ENCODE results near the gene MYL7. TPM values are rescaled to one million over a fixed set of nuclear protein-coding genes. Genes with fewer than 3 reads are reported as not detected.

The MYL7 gene
- not detected for total RNA-seq

- Mint-ChIP-seq H3K27ac (no peak within 1 kb of the TSS), H3K36me3 (ENCODE audit: low read depth) (no peaks in the 10 kb centered on the region)
- POLR2A ChIA-PET = no interaction called here
These were observed at the start of gene MYL7 for GRCh38 chr7:44141221-44141850. TSS of gene MYL7 (minus strand) at chr7:44141332. CDS start at chr7:44141305, 27 bp downstream.

GRCh38 chr7:44189993-44190872, 49.1 kb upstream of the MYL7 start:
- DNase-seq = no peak
- Mint-ChIP-seq H3K36me3 (ENCODE audit: low read depth) (no peaks in the 10 kb centered on the region), H3K27ac (no peak overlapping the region), H3K9me3 (no peaks in the 10 kb centered on the region), H3K27me3 (peaks cover 11% of the 10 kb centered on the region), H3K4me1 (no peaks in the 10 kb centered on the region), H3K4me3 (no peak overlapping the region)
- ChIA-PET POLR2A (no interaction called here), CTCF (no interaction called here)

More at GRCh38 chr7:44141221-44141850, at the start of gene MYL7:
- Mint-ChIP-seq H3K4me1 (peaks cover 6% of the 10 kb centered on the region), H3K27me3 (peaks cover 17% of the 10 kb centered on the region), H3K4me3 (no peak within 1 kb of the TSS), H3K9me3 (no peaks in the 10 kb centered on the region)
- no peak for DNase-seq
- CTCF ChIA-PET = no interaction called here

- Mint-ChIP-seq H3K4me3 (no peak within 1 kb of the TSS), H3K4me1 (no peaks in the 10 kb centered on the region), H3K9me3 (no peaks in the 10 kb centered on the region), H3K36me3 (ENCODE audit: low read depth) (no peaks in the 10 kb centered on the region), H3K27ac (no peak within 1 kb of the TSS), H3K27me3 (peaks cover 11% of the 10 kb centered on the region)
- CTCF ChIA-PET = no interaction called here
- no peak for DNase-seq
- POLR2A ChIA-PET = no interaction called here
These were observed 48.3 kb upstream of the MYL7 start, which contains the start of gene GCK for GRCh38 chr7:44189286-44189992. TSS of gene GCK (minus strand) at chr7:44189439. CDS start at chr7:44188953, 486 bp downstream.

GRCh38 chr7:44188480-44189225, 47.5 kb upstream of the MYL7 start:
- CTCF ChIA-PET = no interaction called here
- H3K27ac Mint-ChIP-seq = no peak overlapping the region
- no peak for DNase-seq
- H3K9me3 Mint-ChIP-seq = no peaks in the 10 kb centered on the region
- POLR2A ChIA-PET = no interaction called here
- no peak overlapping the region for H3K4me3 Mint-ChIP-seq
- H3K36me3 Mint-ChIP-seq (ENCODE audit: low read depth) = no peaks in the 10 kb centered on the region
- H3K4me1 Mint-ChIP-seq = no peaks in the 10 kb centered on the region
- H3K27me3 Mint-ChIP-seq = peaks cover 11% of the 10 kb centered on the region

- ChIA-PET POLR2A (no interaction called here), CTCF (no interaction called here)
- Mint-ChIP-seq H3K4me1 (no peaks in the 10 kb centered on the region), H3K27ac (no peak overlapping the region), H3K4me3 (no peak overlapping the region), H3K36me3 (ENCODE audit: low read depth) (no peaks in the 10 kb centered on the region), H3K9me3 (peaks cover 3% of the 10 kb centered on the region), H3K27me3 (peaks cover 10% of the 10 kb centered on the region)
- DNase-seq = no peak
These were observed 46.7 kb upstream of the MYL7 start for GRCh38 chr7:44187636-44188416.

- no peaks in the 10 kb centered on the region for H3K36me3 Mint-ChIP-seq (ENCODE audit: low read depth)
- H3K27ac Mint-ChIP-seq = no peak overlapping the region
- DNase-seq = no peak
- ChIA-PET POLR2A (no interaction called here), CTCF (no interaction called here)
- H3K4me3 Mint-ChIP-seq = no peak overlapping the region
- H3K4me1 Mint-ChIP-seq = no peaks in the 10 kb centered on the region
- H3K27me3 Mint-ChIP-seq = peaks cover 8% of the 10 kb centered on the region
- peaks cover 8% of the 10 kb centered on the region for H3K9me3 Mint-ChIP-seq
These were observed 45.6 kb upstream of the MYL7 start for GRCh38 chr7:44186736-44187135.

- Mint-ChIP-seq H3K4me3 (no peak overlapping the region), H3K27me3 (peaks cover 9% of the 10 kb centered on the region), H3K36me3 (ENCODE audit: low read depth) (no peaks in the 10 kb centered on the region), H3K9me3 (peaks cover 8% of the 10 kb centered on the region), H3K27ac (no peak overlapping the region), H3K4me1 (no peaks in the 10 kb centered on the region)
- CTCF ChIA-PET = no interaction called here
- POLR2A ChIA-PET = no interaction called here
- DNase-seq = no peak
These were observed 44.6 kb upstream of the MYL7 start for GRCh38 chr7:44185729-44186128.

GRCh38 chr7:44184873-44185446, 43.8 kb upstream of the MYL7 start:
- ChIA-PET POLR2A (no interaction called here), CTCF (no interaction called here)
- H3K27ac Mint-ChIP-seq = no peak overlapping the region
- peaks cover 7% of the 10 kb centered on the region for H3K27me3 Mint-ChIP-seq
- no peaks in the 10 kb centered on the region for H3K36me3 Mint-ChIP-seq (ENCODE audit: low read depth)
- no peak overlapping the region for H3K4me3 Mint-ChIP-seq
- H3K9me3 Mint-ChIP-seq = peaks cover 8% of the 10 kb centered on the region
- H3K4me1 Mint-ChIP-seq = no peaks in the 10 kb centered on the region
- DNase-seq = no peak

- Mint-ChIP-seq H3K27ac (no peak overlapping the region), H3K4me3 (no peak overlapping the region), H3K27me3 (peaks cover 9% of the 10 kb centered on the region), H3K36me3 (ENCODE audit: low read depth) (no peaks in the 10 kb centered on the region), H3K9me3 (peaks cover 8% of the 10 kb centered on the region), H3K4me1 (no peaks in the 10 kb centered on the region)
- ChIA-PET CTCF (no interaction called here), POLR2A (no interaction called here)
- no peak for DNase-seq
These were observed 43.2 kb upstream of the MYL7 start for GRCh38 chr7:44184206-44184872.

- Mint-ChIP-seq H3K27ac (no peak overlapping the region), H3K9me3 (peaks cover 8% of the 10 kb centered on the region), H3K4me3 (no peak overlapping the region), H3K4me1 (no peaks in the 10 kb centered on the region), H3K36me3 (ENCODE audit: low read depth) (no peaks in the 10 kb centered on the region), H3K27me3 (peaks cover 11% of the 10 kb centered on the region)
- no peak for DNase-seq
- ChIA-PET POLR2A (no interaction called here), CTCF (no interaction called here)
These were observed 42.3 kb upstream of the MYL7 start for GRCh38 chr7:44183386-44183785.

- no peak for DNase-seq
- ChIA-PET CTCF (no interaction called here), POLR2A (no interaction called here)
- Mint-ChIP-seq H3K27ac (no peak overlapping the region), H3K9me3 (peaks cover 8% of the 10 kb centered on the region), H3K36me3 (ENCODE audit: low read depth) (no peaks in the 10 kb centered on the region), H3K27me3 (peaks cover 11% of the 10 kb centered on the region), H3K4me1 (no peaks in the 10 kb centered on the region), H3K4me3 (no peak overlapping the region)
These were observed 41.7 kb upstream of the MYL7 start for GRCh38 chr7:44182827-44183226.

GRCh38 chr7:44180631-44181030, 39.5 kb upstream of the MYL7 start:
- no peak for DNase-seq
- Mint-ChIP-seq H3K4me3 (no peak overlapping the region), H3K4me1 (no peaks in the 10 kb centered on the region), H3K27me3 (peaks cover 11% of the 10 kb centered on the region), H3K9me3 (peaks cover 8% of the 10 kb centered on the region), H3K27ac (no peak overlapping the region), H3K36me3 (ENCODE audit: low read depth) (no peaks in the 10 kb centered on the region)
- ChIA-PET CTCF (no interaction called here), POLR2A (no interaction called here)

Measured in activated CD4-positive, alpha-beta memory T cell treated with anti-CD3 and anti-CD28 coated beads, Interleukin-2, amount 10 ng/mL, durations not matched to agents 7 days and 5 days (primary cell).